Body of pancreas (tissue), 4 donors: ENCODE data around the gene SCUBE1. TPM values are rescaled to one million over a fixed set of nuclear protein-coding genes. Genes with fewer than 3 reads are reported as not detected.

ENCODE experiments used
- ATAC-seq: fragments of 150-250 bp; one replicate; pipeline ENCODE4 v1.9.1; 2016
- DNase-seq, 4 donors: peaks; one replicate each; pipeline ENCODE4 v3.0.0-alpha.2; 2019
- H3K27ac ChIP-seq, 4 donors: fragments of 200-600 bp; sonication (generic); 1 replicate in 3 of 4; 2 replicates in 1 of 4; pipeline versions ENCODE4 v1.5.1 to v1.6.1; 2016 to 2019; ENCODE audit warnings: mild to moderate bottlenecking in 1 of 4, mixed read lengths in 1 of 4, moderate library complexity in 1 of 4
- H3K27me3 ChIP-seq, 2 donors: fragments of 200-600 bp; sonication (generic); one replicate each; pipeline ENCODE4 v1.6.0; 2016; ENCODE audit warnings: mild to moderate bottlenecking in 1 of 2
- H3K36me3 ChIP-seq, 2 donors: fragments of 200-600 bp; sonication (generic); replicated peaks in 1 of 2; 2 replicates each; pipeline ENCODE4 v1.5.1; 2016; ENCODE audit warnings: low read depth in 2 of 2; ENCODE audit not compliant: insufficient read depth in 1 of 2
- H3K4me1 ChIP-seq: fragments of 200-600 bp; sonication (generic); one replicate; pipeline ENCODE4 v1.6.0; 2016
- H3K4me3 ChIP-seq, 2 donors: fragments of 200-600 bp; sonication (generic); 1 replicate in 1 of 2; 2 replicates in 1 of 2; pipeline ENCODE4 v1.5.1; 2016 to 2019
- H3K9me3 ChIP-seq, 3 donors: fragments of 200-600 bp; sonication (generic); 1 replicate in 2 of 3; 2 replicates in 1 of 3; pipeline ENCODE4 v1.5.1; 2016
- CTCF ChIP-seq, 7 experiments: fragments of 450-650 bp in 4 of 7; fragments of 200-600 bp in 3 of 7; sonication (generic) in 3 of 7; IDR thresholded peaks; one replicate each; pipeline ENCODE4 v1.5.1; 2016 to 2019; ENCODE audit warnings: antibody characterized with exemption in 7 of 7
- POLR2A ChIP-seq, 3 donors: fragments of 450-650 bp; IDR thresholded peaks; one replicate each; pipeline ENCODE4 v1.6.1; 2016; ENCODE audit warnings: antibody characterized with exemption in 3 of 3, mild to moderate bottlenecking in 2 of 3
- WGBS, 2 donors: methylation state at CpG; one replicate each; pipeline ENCODE4 v1.1.5; 2017; 5-methylcytosine and 5-hydroxymethylcytosine counted together
- intact Hi-C: fragments of 100-400 bp; cut with DNase I; formaldehyde crosslinking; loops from one replicate; pipeline ENCODE4 v1.15.1; 2023
- total RNA-seq, 2 donors: library from RNA; depleted of rRNA; stranded (reverse); fragments of >200 nt; gene quantifications; one replicate each; pipeline ENCODE4 v1.1.0, GENCODE V29; 2016

Gene SCUBE1
- total RNA-seq, 2 donors from 2014 or later, result under 0.01 to 0.26 TPM

- no peak for ATAC-seq
- intact Hi-C loops, result no loop called here
- H3K27me3 ChIP-seq, result no peaks in the 10 kb centered on the region
- no peaks in the 10 kb centered on the region for H3K9me3 ChIP-seq
- H3K4me3 ChIP-seq, result no peak overlapping the region
- 74 to 96% methylated on average over 5 to 6 of the region's 7 CpGs for WGBS, 2 donors
- no peak for TF ChIP-seq POLR2A (IDR thresholded peaks at IDR 0.05)
- no peak for TF ChIP-seq CTCF (IDR thresholded peaks at IDR 0.05)
- H3K27ac ChIP-seq, result no peak overlapping the region
- no peaks in the 10 kb centered on the region for H3K36me3 ChIP-seq
- H3K4me1 ChIP-seq, result no peaks in the 10 kb centered on the region
- DNase-seq, result no peak
Measured at GRCh38 chr22:43244402-43244801, 98.8 kb downstream of the SCUBE1 start.

GRCh38 chr22:43243324-43243723, 99.8 kb downstream of the SCUBE1 start:
- intact Hi-C loops, result no loop called here
- no peak overlapping the region for H3K4me3 ChIP-seq
- TF ChIP-seq CTCF (IDR thresholded peaks at IDR 0.05) (no peak), POLR2A (IDR thresholded peaks at IDR 0.05) (no peak)
- H3K27ac ChIP-seq, result no peak overlapping the region
- 87 to 90% methylated on average over 12 of the region's 12 CpGs for whole genome bisulfite sequencing, 2 donors
- H3K27me3 ChIP-seq, result no peaks in the 10 kb centered on the region
- DNase-seq, result no peak
- H3K36me3 ChIP-seq, result no peaks in the 10 kb centered on the region
- no peak for ATAC-seq
- no peaks in the 10 kb centered on the region for H3K4me1 ChIP-seq
- H3K9me3 ChIP-seq, result no peaks in the 10 kb centered on the region

GRCh38 chr22:43242627-43243026, 100.5 kb downstream of the SCUBE1 start:
- Histone ChIP-seq H3K9me3 (no peaks in the 10 kb centered on the region), H3K4me1 (no peaks in the 10 kb centered on the region), H3K27ac (no peak overlapping the region), H3K4me3 (no peak overlapping the region), H3K27me3 (no peaks in the 10 kb centered on the region), H3K36me3 (no peaks in the 10 kb centered on the region)
- no peak for ATAC-seq
- 76 to 89% methylated on average over 6 of the region's 6 CpGs for WGBS, 2 donors
- intact Hi-C loops, result no loop called here
- TF ChIP-seq CTCF (IDR thresholded peaks at IDR 0.05), result no peak
- no peak for TF ChIP-seq POLR2A (IDR thresholded peaks at IDR 0.05)
- no peak for DNase-seq

GRCh38 chr22:43241699-43242386, 101.3 kb downstream of the SCUBE1 start:
- intact Hi-C loops, result no loop called here
- Histone ChIP-seq H3K4me1 (peaks cover 6% of the 10 kb centered on the region), H3K27me3 (no peaks in the 10 kb centered on the region), H3K4me3 (no peak overlapping the region), H3K9me3 (no peaks in the 10 kb centered on the region), H3K36me3 (no peaks in the 10 kb centered on the region), H3K27ac (no peak overlapping the region)
- no peak for TF ChIP-seq CTCF (IDR thresholded peaks at IDR 0.05)
- no peak for TF ChIP-seq POLR2A (IDR thresholded peaks at IDR 0.05)
- DNase-seq, result no peak
- 81 to 94% methylated on average over 7 to 14 of the region's 14 CpGs for WGBS, 2 donors
- ATAC-seq, result no peak

GRCh38 chr22:43241138-43241597, 102.0 kb downstream of the SCUBE1 start:
- Histone ChIP-seq H3K4me1 (peaks cover 12% of the 10 kb centered on the region), H3K9me3 (no peaks in the 10 kb centered on the region), H3K4me3 (no peak overlapping the region), H3K27me3 (no peaks in the 10 kb centered on the region), H3K27ac (no peak overlapping the region), H3K36me3 (no peaks in the 10 kb centered on the region)
- TF ChIP-seq POLR2A (IDR thresholded peaks at IDR 0.05) (no peak), CTCF (IDR thresholded peaks at IDR 0.05) (no peak)
- intact Hi-C loops, result no loop called here
- WGBS, 2 donors, result 79 to 84% methylated on average over 12 to 15 of the region's 15 CpGs
- ATAC-seq, result no peak
- no peak for DNase-seq
